ENCODE data around the gene CPLX3.
A peak's percentile ranks its signal among the peaks of the same experiment; 100 is the strongest.
"Not testable (repeated sequence)": the region's sequence is repeated elsewhere in the genome, so short reads cannot be mapped to it uniquely, and the experiment has no call there.

Gene CPLX3, protein sequence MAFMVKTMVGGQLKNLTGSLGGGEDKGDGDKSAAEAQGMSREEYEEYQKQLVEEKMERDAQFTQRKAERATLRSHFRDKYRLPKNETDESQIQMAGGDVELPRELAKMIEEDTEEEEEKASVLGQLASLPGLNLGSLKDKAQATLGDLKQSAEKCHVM

GRCh38 chr15:74826364-74826819 lies at the start of gene CPLX3:
CPLX3 (plus strand) TSS chr15:74826627; CDS start chr15:74826704, 77 bp downstream.
- no peak for DNase-seq (ENCODE audit: low spot score)

DNA sequence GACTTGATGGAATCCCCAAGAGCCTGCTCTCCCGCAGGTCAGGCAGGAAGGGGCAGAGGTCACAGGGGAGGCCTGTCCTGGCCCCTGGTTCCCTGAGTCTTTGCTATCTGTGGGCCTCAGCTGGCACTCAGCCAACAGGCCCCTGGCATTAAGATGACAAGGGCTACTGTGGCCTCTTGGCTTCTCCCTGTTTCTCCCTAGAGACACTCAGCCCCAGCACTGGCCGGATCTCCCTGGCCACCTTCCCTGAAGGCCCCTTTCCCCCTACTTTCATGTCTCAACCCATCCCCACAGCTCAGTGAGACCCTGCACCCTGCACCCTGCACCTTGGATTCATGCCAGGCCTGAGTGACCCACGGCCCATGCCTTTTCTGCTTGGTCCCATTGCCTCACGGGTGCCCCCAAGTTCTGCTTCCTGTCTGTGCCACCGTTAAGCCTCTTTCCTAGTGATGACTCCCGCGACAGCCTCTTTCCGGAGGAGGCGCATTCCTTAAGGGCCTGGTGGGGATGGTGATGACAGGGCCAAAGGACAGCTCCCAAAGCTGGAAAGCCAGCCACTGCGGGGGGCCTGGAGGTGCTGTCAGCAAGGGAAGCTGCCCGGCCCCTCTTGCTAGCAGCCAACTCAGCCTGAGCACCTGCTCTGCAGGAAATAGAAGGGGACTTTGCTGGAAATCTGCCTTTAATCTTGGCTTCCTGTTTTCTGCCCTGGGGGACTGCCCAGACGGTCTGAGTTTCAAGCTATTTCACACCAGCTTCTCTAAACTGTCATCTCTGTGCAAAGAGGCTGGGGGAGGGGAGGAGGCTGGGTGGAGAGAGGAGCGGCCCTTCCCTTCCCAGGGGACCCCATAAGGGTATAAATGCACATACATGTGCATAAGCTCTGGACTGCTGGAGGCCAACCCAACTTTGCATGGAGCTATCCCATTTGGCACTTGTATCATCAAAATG lies 49.3 kb upstream of the CPLX3 start:
- DNase-seq (ENCODE audit: low spot score) = no peak

DNA sequence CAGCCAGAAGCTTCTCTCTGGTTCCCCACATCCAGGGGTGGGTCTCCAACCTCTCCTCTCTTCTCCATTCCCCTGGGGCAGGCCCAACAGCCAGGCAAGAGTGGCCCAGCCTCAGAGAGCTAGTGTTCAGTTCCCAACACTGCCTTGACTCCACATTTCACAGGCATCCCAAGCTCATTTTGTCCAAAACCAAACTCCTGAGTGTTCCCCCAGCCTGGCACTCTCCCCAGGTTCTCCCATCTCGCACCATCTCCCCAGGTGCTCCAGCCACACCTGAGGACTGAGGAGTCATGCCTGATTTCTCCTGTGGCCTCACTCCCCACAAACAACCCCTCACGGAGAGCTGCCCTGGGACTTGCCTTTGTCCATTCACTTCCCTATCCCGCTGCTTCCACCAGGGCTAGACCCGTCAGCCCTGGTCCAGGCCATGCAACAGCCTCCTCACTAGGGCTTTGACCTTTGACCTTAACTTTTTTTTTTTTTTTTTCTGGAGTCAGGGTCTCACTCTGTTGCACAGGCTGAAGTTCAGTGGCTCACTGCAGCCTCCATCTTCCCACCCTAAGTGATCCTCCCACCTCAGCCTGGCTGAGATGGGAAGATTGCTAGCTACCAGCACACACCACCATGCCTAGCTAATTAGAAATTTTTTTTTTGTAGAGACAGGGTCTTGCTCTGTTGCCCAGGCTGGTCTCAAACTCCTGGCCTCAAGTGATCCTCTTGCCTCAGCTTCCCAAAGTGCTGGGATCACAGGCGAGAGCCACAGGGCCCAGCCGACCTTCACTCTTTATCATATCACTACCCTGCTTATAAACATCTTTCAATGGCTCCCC lies 48.4 kb upstream of the CPLX3 start:
- no peak for DNase-seq (ENCODE audit: low spot score)

GRCh38 chr15:74778599-74778970 lies 47.8 kb upstream of the CPLX3 start:
- no peak for DNase-seq (ENCODE audit: low spot score)

GRCh38 chr15:74779162-74779648 lies 47.2 kb upstream of the CPLX3 start:
- DNase-seq (ENCODE audit: low spot score) = no peak

- no peak for DNase-seq (ENCODE audit: low spot score)
Observed at GRCh38 chr15:74780523-74781430, 45.6 kb upstream of the CPLX3 start.

DNA sequence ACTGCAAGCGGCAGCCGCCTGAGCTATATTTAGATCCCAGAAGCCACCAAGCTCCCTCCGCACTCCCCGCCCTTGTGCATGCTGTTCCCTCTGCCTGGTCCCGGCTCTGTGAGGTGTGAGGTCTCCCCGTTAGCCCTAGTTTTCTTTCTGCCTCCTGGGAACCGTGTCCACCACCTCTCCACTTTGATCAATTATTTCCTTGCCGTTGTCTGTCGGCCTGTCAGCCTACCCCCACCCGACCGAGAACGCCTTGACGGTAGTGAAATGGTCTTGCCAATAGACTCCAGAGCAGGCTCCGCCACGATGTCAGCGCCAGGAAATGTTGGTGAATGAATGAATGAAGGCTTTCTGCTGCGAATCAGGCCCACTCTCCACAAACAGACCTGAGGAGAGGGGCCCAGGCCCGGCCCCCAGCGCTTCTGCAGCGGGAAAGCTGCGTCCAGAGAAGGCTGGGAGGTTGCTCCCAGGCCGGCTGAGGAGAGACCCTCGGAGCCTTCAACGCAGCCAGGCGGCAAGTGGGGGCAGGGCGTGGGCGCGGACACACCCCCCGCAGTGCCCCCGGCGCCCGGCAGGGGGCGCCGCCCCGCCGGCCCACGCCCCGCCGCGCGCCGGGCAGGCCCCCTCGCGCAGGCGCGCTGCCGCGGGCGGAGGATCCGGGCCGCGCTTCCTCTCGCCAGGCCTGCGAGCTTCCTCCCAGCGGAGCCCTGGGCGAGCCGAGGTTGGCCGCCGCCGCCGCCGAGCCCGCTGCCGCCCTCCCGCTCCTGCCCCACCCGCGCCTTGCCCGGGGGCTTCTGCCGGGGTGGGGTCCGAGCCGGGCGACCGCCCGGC lies 44.8 kb upstream of the CPLX3 start, which contains the start of gene CSK:
Gene CSK, plus strand, starts transcription at position 650 of the 828 bp plus-strand sequence. CDS start 16,218 bp downstream, outside the sequence.
- peak; percentile 78 for DNase-seq (ENCODE audit: low spot score)

DNA sequence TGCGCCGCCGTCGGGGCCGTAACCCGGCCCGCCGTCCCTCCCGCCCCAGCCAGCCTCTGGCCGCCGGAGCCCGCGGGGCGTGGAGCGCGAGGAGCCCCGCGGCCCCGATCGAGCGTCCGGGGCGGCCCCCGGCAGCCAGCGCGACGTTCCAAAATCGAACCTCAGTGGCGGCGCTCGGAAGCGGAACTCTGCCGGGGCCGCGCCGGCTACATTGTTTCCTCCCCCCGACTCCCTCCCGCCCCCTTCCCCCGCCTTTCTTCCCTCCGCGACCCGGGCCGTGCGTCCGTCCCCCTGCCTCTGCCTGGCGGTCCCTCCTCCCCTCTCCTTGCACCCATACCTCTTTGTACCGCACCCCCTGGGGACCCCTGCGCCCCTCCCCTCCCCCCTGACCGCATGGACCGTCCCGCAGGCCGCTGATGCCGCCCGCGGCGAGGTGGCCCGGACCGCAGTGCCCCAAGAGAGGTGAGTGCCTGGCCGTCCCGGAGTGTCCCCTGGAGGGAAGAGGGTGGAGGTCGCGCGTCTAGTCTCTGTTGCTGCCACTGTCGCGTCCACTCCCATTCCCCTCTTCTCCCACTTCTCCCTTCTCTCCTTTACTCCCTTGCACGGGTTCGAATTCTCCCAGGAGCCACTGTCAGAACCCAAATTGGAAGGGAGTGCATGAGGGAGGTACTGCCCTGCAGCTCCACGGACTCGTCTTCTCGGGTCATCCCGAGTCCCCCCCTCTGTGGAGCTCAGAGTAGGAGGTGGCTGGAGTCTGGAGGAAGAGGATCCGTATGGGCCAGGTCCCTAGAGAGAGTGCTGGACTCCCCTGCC lies 44.0 kb upstream of the CPLX3 start:
- no peak for DNase-seq (ENCODE audit: low spot score)

GRCh38 chr15:74783072-74783807 lies 43.2 kb upstream of the CPLX3 start:
- DNase-seq (ENCODE audit: low spot score) = no peak

DNA sequence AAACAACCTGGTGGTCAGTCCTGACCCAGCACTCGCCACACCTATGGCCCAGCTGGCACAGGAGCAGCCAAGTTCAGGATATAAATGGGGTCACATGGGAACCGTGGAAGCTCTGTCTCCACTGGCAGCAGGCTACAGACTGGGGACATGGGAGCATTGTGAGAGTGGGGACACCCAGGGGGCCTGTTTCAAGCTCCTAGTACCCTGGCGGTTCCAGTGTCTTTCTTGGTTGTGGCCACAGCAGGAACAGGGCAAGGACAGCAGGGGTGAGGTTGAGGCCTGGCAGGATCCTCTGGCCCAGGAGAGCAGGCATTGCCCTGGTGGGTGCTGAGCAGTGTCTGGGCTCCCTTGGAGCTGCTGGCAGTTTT lies 42.6 kb upstream of the CPLX3 start:
- DNase-seq (ENCODE audit: low spot score) = no peak

GRCh38 chr15:74784426-74785193 lies 41.8 kb upstream of the CPLX3 start:
- no peak for DNase-seq (ENCODE audit: low spot score)

GRCh38 chr15:74785194-74786032 lies 41.0 kb upstream of the CPLX3 start:
- DNase-seq (ENCODE audit: low spot score) = no peak

GRCh38 chr15:74786081-74786480 lies 40.3 kb upstream of the CPLX3 start:
- DNase-seq (ENCODE audit: low spot score) = not testable (repeated sequence)

DNA sequence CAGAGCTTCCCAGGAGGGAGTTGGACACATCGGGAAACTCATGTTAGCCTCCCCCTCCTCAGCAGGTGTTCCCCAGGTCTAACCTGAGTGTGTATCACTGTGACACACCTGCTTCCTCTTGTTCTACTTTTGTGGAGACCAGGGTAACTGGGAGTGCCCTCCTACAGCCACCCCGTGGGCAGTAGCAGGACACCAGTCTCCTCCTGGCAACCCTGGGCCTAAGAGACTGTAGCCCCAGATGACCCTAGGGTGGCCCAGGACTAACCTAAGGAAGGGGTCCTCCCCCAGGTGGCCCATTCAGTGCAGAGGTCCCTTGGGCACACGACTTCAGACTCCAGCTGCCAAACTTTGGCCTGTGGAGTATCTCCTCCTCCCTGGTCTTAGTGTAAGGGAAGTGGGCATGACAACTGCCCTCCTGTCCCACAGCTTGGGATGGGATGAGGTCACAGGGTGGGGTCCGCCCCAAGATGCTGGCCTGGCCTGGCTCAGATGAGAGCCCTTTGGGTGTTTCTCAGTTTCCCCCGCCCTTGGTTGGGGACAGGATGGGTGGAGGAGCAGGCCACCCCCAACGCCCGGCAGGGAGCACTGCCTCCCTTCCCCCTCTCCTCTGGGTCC lies 39.8 kb upstream of the CPLX3 start:
- no peak for DNase-seq (ENCODE audit: low spot score)

DNA sequence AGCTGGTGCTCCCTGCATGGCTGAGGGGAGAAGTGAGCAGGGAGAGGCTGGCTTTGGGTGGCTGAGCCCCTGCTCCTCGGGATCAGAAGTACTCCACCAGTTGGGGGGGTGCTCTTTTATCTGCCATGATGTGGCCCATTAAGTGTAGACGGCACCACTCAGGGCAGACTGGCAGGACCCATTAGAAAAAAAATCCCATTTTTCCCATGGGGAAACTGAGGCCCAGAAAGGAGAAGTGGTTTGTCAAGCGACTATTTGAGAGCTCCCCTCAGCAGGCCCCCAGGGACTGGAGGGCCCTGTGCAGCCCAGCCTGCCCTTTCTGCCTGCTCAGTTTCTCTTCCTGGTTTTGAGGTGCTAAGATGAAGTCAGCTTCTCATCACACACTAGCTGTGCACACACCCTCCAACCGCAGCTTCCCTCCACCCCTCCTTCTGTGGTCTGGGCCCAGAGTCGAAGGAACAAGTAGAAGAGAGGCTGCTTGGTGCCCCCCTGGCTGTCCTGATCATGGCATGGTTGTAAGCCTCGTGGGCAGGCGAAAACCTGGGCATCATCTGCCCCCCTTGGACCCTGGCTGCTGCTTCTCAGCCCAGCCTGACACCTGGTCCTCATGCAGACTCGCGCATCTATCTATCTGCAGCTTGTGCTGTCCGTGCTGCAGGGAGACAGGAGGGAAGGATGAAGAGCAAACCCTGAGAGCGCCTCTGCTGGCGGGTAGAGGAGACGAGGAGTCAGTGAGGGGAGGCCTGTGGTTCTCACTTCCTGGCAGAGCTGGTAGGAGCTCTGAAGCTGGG lies 39.0 kb upstream of the CPLX3 start:
- no peak for DNase-seq (ENCODE audit: low spot score)
